GM08714 (cell line): ENCODE measurements around the gene CXXC5.

ENCODE experiments used
- H3K4me3 ChIP-seq: fragments of 200-500 bp; sonication (Bioruptor generic); 2 replicates; pipeline ENCODE4 v1.5.1; 2014; ENCODE audit warnings: mild to moderate bottlenecking, low read length, inconsistent platforms
- ZNF274 ChIP-seq: IDR thresholded peaks from 2 replicates; pipeline ENCODE4 v1.6.1; 2012; ENCODE audit warnings: mild to moderate bottlenecking, low read depth, low read length

Gene CXXC5

DNA sequence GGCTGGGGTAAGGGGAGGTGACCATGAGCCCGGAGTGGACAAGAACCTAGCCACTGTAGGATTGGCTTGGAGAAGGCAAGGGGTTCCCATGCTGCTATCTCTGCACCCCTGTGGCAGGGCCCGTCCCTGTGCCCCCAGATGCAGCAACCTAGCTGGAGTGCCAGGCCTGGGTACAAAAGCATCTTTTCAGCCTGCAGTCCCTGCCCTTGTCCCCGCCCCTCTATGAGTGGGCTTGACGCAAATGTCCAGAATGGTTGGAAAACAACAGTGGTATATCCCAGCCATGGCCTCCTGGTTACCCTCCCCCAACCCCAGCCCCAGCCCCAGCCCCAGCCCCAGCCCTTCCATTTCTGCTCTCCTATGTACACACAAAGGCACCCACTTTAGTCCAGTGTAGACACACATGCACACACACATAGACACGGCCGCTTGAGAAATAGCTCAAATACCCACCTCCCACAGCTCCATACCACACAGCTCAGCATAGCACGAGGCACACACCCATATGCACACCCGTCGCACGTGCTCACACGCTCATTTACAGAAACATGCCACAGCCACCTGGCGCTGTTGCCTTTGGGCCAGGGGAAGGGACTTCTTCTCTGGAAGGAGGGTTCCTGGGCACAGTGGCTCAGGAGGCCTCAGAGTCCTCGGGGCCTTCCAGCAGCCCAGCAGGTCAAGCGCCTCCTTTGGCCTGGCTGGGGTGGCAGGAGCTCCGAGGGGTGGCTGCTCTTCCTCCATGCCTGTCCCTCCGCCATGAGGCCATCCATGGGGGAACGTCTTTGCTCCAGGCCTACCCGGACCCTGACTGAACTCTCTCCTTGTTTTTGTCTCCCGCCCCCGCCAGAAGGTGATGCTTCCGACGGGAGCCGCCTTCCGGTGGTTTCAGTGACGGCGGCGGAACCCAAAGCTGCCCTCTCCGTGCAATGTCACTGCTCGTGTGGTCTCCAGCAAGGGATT is 34.1 kb downstream of the CXXC5 start:
- TF ChIP-seq ZNF274, result no peak
- H3K4me3 ChIP-seq, result no peak overlapping the region

DNA sequence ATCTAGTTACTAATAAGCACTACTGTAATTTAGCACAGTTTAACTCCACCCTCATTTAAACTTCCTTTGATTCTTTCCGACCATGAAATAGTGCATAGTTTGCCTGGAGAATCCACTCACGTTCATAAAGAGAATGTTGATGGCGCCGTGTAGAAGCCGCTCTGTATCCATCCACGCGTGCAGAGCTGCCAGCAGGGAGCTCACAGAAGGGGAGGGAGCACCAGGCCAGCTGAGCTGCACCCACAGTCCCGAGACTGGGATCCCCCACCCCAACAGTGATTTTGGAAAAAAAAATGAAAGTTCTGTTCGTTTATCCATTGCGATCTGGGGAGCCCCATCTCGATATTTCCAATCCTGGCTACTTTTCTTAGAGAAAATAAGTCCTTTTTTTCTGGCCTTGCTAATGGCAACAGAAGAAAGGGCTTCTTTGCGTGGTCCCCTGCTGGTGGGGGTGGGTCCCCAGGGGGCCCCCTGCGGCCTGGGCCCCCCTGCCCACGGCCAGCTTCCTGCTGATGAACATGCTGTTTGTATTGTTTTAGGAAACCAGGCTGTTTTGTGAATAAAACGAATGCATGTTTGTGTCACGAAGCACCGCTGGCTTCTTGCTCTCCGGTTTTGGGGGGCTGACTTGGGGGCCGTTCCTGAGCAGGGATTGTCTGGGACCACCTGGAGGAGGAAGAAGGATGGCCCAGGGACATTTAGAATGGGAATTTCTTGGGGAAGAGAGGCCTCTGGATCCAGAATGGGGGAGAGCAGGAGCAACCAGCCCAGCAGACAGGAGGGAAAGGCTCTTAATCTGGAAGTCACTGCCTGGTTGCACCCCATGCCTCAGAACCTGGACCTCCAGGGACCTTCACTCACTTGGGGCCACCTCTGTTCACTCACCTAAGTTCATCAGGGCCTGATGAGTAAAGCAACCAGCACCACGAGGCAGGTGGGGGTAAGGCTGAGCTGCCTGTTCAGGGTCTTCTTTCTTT is 35.4 kb downstream of the CXXC5 start:
- no peak overlapping the region for H3K4me3 ChIP-seq
- no peak for TF ChIP-seq ZNF274

DNA sequence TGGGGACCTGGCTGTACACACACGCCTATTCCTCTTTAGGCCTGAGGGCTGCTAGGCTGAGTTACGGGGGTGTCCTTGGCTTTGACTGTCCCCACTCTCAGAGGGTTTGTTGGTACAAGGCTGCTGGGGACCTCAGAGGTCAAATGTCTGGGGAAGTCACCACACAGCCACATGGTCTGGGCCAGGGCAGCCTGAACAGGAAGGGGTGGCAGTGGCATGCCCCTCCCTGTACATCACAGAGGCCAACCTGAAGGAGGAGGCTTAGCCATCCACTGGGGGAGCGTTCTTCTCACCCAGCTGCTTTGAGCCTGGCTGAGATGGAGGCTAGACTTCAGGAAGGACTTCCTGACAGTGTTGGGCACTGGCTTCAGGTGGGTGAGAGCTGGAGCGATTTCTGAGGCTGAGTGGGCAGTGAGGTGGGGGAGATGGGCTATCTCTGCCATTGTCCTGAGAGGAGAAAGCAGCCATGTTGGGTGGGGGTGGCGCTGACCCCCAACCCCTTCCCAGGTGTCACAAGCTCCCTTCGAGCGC is 36.3 kb downstream of the CXXC5 start:
- no peak for TF ChIP-seq ZNF274
- H3K4me3 ChIP-seq, result no peak overlapping the region

DNA sequence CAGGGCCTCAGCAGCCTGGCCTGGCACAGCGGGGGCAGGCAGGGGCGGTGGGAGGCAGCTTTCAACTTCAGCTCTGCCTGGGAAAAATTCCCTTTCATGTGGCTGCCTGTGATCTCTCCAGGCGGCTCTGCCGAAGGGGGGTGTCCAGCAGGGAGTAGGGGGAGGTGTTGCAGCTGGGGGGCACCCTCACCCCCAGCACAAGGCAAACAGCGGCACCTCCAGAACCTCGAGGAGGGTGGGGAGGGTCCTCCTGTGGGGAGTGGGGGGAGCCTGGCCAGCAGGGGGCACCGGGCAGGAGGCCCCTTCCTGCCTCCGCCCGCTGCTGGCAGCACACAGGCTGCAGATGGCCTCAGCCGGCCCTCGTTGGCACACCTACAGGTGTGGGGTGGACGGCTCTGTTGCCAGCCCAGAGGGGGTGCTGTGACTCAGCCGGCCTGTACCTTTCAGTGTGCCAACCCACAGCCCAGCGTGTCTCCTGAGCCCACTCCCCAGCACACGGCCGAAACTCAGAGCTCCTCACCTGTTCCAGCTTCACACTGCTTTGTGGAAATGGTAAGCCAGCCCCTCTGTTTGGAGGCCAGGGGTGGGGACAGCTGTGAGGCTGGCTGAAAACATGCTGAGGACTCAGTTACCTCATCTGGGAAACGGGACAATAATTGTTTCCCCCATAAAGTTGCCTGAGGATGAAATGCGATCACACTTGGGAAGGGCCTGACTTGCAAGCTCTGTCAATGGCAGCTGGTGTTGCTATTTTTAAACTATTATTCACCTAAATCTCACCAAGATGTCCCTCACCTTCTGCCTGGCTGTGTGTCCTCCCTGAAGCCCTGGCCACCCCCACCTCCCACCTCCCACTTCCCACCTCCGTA is 37.0 kb downstream of the CXXC5 start:
- no peak for TF ChIP-seq ZNF274

DNA sequence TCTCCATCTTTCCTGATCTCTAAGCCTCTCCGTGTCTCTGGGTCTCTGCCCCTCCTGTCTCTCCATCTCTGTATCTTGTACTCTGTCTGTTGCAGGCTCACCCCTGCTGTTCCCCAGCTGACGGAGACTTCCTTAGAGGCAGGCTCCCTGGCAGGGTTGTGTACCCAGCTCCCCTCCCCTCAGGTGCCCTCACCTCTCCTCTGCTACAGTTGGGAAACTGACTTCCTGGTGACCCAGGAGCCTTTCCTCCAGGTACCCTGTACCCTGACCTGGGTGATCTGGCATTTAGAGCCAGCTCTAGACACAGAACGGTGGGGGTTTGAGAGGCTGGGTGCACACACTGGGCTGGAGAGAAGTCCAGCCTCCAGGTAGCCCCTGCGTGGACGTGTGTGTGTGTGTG is 37.7 kb downstream of the CXXC5 start:
- no peak overlapping the region for H3K4me3 ChIP-seq
- no peak for TF ChIP-seq ZNF274

More for the DNA sequence above, 37.0 kb downstream of the CXXC5 start:
- no peak overlapping the region for H3K4me3 ChIP-seq

DNA sequence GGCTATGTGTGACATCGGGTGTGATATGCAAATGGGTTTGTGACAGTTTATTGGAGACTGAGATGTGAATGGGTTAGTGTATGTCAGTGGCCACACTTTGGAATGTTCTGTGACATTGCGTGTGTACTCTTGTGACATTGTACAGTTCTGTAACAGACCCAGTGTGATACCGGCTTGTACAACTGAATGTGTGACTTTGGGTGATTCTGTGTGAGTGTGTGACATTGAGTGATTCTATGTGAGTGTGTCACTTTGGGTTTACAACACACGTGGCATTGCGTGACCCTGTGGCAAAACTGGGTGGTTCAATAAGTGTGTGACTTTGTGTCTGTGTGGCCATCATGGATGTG is 38.2 kb downstream of the CXXC5 start:
- TF ChIP-seq ZNF274, result no peak

DNA sequence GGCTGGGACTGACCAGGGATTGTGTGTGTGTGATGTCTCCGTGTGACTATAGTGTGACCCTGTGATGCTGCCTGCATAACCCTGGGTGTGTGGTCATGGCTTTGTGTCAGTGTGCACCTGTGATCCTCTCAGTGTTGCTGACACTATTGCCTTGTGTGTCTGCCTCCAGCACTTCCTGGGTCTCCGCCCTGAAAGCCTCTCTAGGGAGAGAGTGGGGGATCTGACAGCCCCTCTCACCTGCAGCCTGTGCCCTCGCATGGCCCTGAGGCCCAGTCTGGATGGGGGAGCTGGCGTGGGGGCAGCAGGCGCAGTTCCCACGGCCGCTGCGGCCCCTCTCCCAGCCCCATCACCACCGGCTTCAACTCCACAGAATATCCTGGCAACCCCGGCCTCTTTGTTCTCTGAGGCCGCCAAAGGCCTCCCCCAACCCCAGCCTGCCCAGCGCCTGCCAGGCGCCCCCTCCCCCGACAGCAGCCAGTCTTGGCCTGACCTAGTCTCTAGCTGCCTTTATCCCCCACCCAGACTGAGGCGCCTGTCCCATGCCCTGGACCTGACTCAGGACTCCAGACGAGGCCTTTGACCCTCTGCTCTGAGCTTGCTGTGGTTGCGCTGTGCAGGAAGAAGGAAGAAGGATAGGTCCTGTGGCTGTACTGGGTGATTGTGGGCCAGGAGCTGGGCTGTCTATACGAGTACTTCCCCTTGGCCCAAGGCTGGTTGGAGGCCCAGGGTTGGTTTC is 38.7 kb downstream of the CXXC5 start:
- H3K4me3 ChIP-seq, result no peak overlapping the region
- no peak for TF ChIP-seq ZNF274

More for the DNA sequence above, 38.2 kb downstream of the CXXC5 start:
- H3K4me3 ChIP-seq, result no peak overlapping the region

DNA sequence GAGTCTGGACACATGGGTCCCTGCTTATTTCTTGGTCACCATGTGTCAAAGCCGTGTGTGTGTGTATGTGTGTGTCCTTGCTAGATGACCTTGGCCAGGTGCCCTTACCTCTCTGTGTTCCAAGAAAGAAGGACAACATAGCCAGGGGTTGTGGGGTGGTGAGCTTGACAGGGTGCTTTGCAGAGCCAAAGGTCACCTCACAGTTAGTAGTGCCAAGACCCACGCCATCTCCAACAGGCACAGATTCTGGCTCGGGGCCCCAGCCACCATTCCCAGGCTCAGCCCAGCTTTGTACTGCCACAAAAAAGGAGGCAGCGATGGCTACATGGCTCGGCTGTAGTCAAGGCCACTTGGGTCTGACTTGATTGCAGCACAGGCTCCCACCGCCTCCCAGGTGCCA is 39.5 kb downstream of the CXXC5 start:
- H3K4me3 ChIP-seq, result no peak overlapping the region
- TF ChIP-seq ZNF274, result no peak

DNA sequence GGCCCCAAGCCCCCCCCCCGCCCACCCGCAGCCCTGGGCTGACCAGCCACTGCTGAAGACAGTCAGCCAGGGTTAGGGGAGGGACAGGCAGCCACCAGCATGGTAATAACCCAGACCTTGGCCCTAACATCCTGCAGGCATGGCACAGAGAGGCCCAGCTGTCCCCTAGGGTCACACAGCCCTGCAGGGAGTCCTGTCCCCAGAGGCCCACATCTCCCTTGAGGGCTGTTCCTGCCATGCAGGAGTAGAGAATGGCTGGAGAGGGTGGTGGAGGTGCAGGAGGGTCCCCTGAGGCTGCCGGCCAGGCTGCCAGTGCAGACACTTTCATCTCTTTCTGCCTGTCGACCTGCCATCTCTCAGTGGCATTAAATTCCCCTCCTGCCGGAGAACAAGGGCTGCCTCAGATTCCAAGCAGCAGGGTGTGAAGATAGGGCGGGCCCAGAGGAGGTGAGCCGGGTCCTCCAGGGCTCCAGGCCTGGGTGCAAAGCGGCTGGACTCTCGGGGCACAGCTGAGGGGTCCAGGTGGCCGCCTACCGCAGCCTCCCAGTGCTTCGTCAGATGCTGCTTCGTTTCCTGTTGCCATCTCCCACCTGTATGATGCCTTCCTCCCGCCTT is 40.0 kb downstream of the CXXC5 start:
- no peak overlapping the region for H3K4me3 ChIP-seq
- TF ChIP-seq ZNF274, result no peak

DNA sequence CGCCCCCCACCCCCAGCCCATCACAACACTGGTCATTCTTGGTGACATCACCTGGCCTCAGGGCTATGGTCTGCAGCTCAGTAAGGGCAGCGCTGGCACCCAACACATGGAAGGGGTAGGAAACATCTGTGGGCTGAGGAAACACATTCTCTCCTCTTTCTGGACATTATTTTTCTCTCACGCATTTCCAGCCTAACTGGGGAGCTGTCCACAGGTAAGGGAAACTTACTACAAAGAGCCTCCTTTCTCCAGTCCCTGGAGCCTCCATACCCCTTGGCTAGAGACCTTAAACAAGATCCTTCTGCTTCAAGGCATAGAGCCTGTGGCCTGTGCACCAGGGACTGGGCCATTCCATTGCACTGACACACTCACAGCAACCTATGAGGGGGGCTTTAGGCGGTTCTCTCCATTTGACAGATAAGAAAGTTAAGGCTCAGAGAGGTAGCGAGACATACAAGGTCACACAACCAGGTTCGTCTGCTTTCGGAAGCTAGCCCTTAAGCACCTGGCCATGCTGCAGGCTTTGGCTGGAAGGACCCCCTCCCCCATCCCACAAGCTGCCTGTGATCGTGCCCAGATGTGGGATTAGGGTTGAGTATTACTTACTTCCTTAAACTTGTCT is 40.7 kb downstream of the CXXC5 start:
- no peak overlapping the region for H3K4me3 ChIP-seq
- no peak for TF ChIP-seq ZNF274

DNA sequence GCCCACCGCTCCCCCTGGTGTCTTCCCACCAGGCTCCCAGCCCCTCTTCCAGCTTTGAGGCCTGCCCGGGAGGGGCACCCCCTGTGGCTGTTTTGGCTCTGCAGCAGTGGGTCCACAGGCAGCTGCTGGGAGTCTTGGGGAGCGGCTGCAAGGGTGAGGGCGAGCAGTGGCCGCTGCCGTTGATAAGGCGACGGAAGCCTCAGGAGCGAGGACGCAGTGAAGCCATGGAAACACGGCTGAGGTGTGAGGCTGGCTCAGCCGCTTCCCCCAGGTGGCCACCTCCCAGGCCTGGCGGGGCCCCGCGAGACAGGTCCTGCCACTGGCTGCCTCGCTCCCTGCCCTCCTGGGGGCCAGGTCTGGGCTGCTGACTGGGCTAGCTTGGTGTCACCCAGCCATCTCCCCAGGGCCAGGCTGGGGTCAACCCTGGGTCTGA is 41.5 kb downstream of the CXXC5 start:
- no peak overlapping the region for H3K4me3 ChIP-seq
- no peak for TF ChIP-seq ZNF274

DNA sequence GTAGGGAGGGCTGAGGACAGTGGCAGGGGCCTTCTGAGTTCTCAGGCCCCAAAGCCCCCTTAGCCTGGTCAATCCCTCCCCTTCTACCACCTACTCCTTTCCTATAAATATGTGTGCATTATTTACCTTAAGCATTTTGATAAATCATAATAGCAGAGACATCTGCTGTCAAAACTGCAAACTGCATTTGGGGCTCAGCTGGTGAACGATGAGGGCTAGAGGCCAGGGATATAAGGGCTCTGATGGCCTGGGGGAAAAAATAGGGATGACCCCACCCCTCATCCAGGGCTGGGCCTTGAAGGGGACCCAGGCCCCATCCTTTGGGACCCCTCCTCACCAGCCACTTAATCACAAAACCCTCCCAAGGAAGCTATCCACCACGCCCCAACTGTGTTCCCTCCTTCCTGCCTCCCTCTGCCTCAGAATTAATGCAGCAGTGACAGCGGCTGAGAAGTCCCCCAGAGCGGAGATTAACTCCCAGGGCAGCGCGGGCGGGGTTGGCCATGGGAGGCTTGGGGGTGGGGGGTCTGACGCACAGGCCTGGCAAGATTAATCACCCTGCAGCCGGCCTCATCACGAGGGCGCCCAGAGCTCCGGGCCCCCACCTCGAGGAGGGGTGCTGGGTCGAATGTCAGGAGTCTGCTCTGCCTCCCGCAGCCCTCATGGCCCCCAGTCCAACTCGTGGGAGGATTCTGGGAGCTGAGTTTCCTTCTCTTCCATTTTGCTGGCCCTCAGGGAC is 42.1 kb downstream of the CXXC5 start:
- no peak for TF ChIP-seq ZNF274
- H3K4me3 ChIP-seq, result no peak overlapping the region
